Retinal pigment epithelial cell (primary cell): ENCODE measurements around the gene COL27A1.

ENCODE experiments used
- DNase-seq: peaks from one replicate; pipeline ENCODE4 v3.0.0-alpha.2; 2010; ENCODE audit warnings: low read depth
- H3K4me3 ChIP-seq: 2 replicates; pipeline ENCODE4 v1.5.1; 2011; ENCODE audit warnings: mild to moderate bottlenecking, low read length, control low read depth, moderate library complexity
- CTCF ChIP-seq: conservative IDR thresholded peaks from 2 replicates; pipeline ENCODE4 v1.5.1; 2011; ENCODE audit warnings: low read depth, low read length, control low read depth, inconsistent platforms

COL27A1 gene

DNA sequence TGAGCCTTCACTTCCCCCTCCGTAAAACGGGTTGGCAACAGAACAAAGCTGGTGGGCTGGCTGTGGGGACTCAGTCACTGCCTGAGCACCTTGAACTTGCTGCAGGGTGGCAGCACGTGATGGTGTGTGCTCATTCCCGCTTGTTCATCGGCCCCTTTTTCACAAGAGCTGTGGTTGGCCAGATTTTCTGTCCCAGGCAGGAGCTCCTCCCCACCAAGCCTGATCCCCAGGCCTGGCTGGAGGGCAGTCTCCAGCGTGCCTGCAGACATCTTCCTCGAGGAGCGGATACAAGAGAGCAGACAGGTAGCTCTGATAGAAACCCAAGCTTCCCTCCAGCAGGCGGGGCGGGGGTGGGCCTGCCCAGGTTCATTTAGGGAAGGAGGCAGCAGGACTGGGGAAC is 105.7 kb downstream of the COL27A1 start:
- DNase-seq, result no peak
- TF ChIP-seq CTCF, result no peak

DNA sequence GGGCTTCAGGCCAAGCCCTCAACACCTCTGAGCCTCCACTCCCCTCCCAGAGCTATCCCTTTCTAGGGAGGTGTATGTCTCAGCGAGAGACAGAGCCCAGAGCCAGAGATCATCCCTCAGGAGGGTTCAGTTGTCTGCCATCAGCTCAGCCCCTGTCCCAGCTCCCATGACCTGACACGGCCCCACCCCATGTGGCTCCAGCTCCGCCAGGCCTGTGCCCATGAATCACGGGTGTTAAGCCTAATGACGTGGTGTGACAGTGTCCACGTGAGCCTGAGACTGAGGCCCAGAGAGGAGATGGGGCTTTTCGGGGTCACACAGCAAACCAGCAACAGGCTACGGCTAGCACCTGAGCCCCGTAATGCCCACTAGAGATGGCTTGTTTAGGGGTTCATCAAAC is 106.7 kb downstream of the COL27A1 start:
- no peak for TF ChIP-seq CTCF
- DNase-seq, result no peak
- no peak overlapping the region for H3K4me3 ChIP-seq

More for the DNA sequence above, 105.7 kb downstream of the COL27A1 start:
- no peak overlapping the region for H3K4me3 ChIP-seq

GRCh38 chr9:114263853-114264510 is 108.6 kb downstream of the COL27A1 start:
- H3K4me3 ChIP-seq, result no peak overlapping the region
- DNase-seq, result no peak
- TF ChIP-seq CTCF, result peak; percentile 42

DNA sequence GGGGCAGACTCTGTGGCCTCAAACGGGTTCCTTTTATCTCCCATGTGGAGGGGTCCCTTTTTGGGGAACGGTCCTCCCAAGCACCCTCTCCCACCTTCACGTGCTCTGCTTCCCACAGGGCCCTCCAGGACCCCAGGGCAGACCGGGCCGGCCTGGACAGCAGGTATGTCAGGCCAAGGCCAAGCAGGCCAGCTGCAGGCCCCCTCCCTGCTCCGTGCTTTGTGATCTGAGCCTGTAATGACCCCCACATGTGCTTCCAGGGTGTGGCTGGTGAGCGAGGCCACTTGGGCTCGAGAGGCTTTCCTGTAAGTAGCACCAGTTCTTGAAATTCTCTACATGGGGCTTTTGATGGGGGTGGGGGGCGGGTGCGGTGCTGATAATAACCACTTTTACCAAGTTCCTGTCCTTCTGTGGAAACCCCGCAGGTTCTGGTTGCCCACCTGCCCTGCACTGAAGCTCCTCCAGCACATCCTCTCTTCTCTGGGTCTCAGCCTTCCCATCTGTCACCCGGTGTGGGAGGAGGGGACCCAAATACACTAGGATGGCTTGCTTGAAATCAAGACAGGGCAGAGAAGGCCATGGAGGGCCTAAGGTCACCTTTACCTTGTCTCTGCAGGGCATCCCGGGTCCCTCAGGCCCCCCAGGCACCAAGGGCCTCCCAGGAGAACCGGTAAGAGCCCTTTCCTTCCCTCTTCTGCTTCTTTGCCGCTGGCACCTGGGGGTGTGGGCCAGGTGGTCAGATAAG is 109.6 kb downstream of the COL27A1 start:
- H3K4me3 ChIP-seq, result no peak overlapping the region
- DNase-seq, result no peak
- TF ChIP-seq CTCF, result no peak

GRCh38 chr9:114266969-114267368 is 111.6 kb downstream of the COL27A1 start:
- TF ChIP-seq CTCF, result no peak
- no peak for DNase-seq
- no peak overlapping the region for H3K4me3 ChIP-seq

DNA sequence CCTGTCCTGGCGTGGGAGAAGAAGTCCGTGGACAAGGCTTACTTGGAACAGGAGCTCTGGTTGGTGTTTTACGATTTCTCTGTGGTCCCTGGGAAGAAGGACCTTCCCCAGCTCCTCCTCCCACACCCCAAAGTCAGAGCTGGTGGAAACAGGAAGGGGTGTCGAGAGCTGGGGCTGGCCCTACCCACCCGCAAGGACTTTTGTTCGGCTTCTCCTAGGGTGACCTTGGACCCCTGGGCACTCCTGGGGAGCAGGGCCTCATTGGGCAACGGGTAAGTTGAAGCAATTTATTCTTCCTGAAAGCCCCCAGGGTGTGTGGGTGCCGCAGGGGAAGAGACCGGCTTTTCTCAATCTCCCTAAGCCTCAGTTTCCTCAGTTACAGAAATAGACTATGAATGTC is 113.7 kb downstream of the COL27A1 start:
- TF ChIP-seq CTCF, result no peak
- no peak overlapping the region for H3K4me3 ChIP-seq
- DNase-seq, result no peak
